Hepatocyte (in vitro differentiated cells): ENCODE measurements around the gene NBR1. TPM values are rescaled to one million over a fixed set of nuclear protein-coding genes. Genes with fewer than 3 reads are reported as not detected.
"Not testable (repeated sequence)": the region's sequence is repeated elsewhere in the genome, so short reads cannot be mapped to it uniquely, and the experiment has no call there.

Source experiments
- DNase-seq: peaks from one replicate; pipeline ENCODE4 v3.0.0-alpha.2; 2016; ENCODE audit warnings: low spot score
- H2AFZ ChIP-seq: fragments of 200-600 bp; sonication (generic); 2 replicates; pipeline ENCODE4 v1.6.0; 2016; ENCODE audit warnings: antibody characterized with exemption, mild to moderate bottlenecking
- H3K27ac ChIP-seq: fragments of 200-600 bp; sonication (generic); 2 replicates; pipeline ENCODE4 v1.5.1; 2016; ENCODE audit warnings: mild to moderate bottlenecking
- H3K27me3 ChIP-seq: fragments of 200-600 bp; sonication (generic); 2 replicates; pipeline ENCODE4 v1.6.1; 2016
- H3K36me3 ChIP-seq: fragments of 200-600 bp; sonication (generic); replicated peaks from 2 replicates; pipeline ENCODE4 v1.5.1; 2016; ENCODE audit warnings: low read depth; ENCODE audit not compliant: insufficient read depth
- H3K4me1 ChIP-seq: fragments of 200-600 bp; sonication (generic); 2 replicates; pipeline ENCODE4 v1.5.1; 2016; ENCODE audit warnings: mild to moderate bottlenecking, moderate library complexity; ENCODE audit not compliant: insufficient read depth
- H3K4me2 ChIP-seq: fragments of 200-600 bp; sonication (generic); 2 replicates; pipeline ENCODE4 v1.6.0; 2016
- H3K4me3 ChIP-seq: fragments of 200-600 bp; sonication (generic); 2 replicates; pipeline ENCODE4 v1.5.1; 2016; ENCODE audit warnings: mild to moderate bottlenecking
- H3K79me2 ChIP-seq: fragments of 200-600 bp; sonication (generic); 2 replicates; pipeline ENCODE4 v1.6.0; 2017; ENCODE audit warnings: mild to moderate bottlenecking
- H3K9me2 ChIP-seq: fragments of 200-600 bp; sonication (generic); replicated peaks from 2 replicates; pipeline ENCODE4 v1.6.0; 2017; ENCODE audit warnings: mild to moderate bottlenecking; ENCODE audit not compliant: insufficient read depth
- H3K9me3 ChIP-seq: fragments of 200-600 bp; sonication (generic); 2 replicates; pipeline ENCODE4 v1.5.1; 2016; ENCODE audit warnings: low read depth, mild to moderate bottlenecking
- H4K20me1 ChIP-seq: fragments of 200-600 bp; sonication (generic); 2 replicates; pipeline ENCODE4 v1.6.0; 2016; ENCODE audit warnings: mild to moderate bottlenecking; ENCODE audit not compliant: insufficient read depth, poor library complexity, severe bottlenecking
- EZH2 ChIP-seq: fragments of 200-600 bp; sonication (generic); IDR thresholded peaks from 2 replicates; pipeline ENCODE4 v1.6.1; 2016; ENCODE audit warnings: antibody characterized with exemption, mild to moderate bottlenecking, borderline replicate concordance
- EZH2phosphoT487 ChIP-seq: fragments of 200-600 bp; sonication (generic); IDR thresholded peaks from one replicate; pipeline ENCODE4 v1.6.1; 2018; ENCODE audit warnings: antibody characterized with exemption, mild to moderate bottlenecking, low read depth, moderate library complexity; ENCODE audit not compliant: unreplicated experiment, severe bottlenecking
- WGBS: methylation state at CpG from one replicate; pipeline ENCODE4 v1.1.6; 2016; ENCODE audit warnings: low lambda C conversion rate; ENCODE audit errors: missing lambda C conversion rate; 5-methylcytosine and 5-hydroxymethylcytosine counted together
- polyA plus RNA-seq: library from polyadenylated mRNA; unstranded; fragments of >200 nt; fragmentation: Nextera tagmentation; extraction: Ambion mirVana; gene quantifications from 2 replicates; pipeline ENCODE4 v1.2.1, GENCODE V29; 2016
- total RNA-seq: library from RNA; depleted of rRNA; stranded (reverse); fragments of >200 nt; gene quantifications from 2 replicates; pipeline ENCODE4 v1.2.3, GENCODE V29; 2014
- TF ChIP-seq, protein P1 (sequence below): fragments of 200-600 bp; sonication (generic); IDR thresholded peaks from 2 replicates; pipeline ENCODE4 v1.5.1; 2016; ENCODE audit warnings: antibody characterized with exemption, mild to moderate bottlenecking; ENCODE audit not compliant: poor library complexity

The NBR1 gene
- total and polyA plus RNA-seq, 2 experiments from 2014 or later: 37.7 to 82.4 TPM

DNA sequence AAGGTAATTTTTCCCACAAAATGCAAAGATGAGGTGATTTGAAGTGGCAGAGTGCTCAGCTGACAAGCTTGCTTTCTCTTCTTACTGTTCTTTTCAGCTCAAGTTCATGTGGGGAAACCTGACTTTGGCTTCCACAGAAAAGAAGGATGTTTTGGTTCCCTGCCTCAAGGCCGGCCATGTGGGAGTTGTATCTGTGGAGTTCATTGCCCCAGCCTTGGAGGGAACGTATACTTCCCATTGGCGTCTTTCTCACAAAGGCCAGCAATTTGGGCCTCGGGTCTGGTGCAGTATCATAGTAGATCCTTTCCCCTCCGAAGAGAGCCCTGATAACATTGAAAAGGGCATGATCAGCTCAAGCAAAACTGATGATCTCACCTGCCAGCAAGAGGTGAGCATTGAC is 22.2 kb downstream of the NBR1 start:
- no peaks in the 10 kb centered on the region for H3K27me3 ChIP-seq

GRCh38 chr17:43199633-43200032 is 28.6 kb downstream of the NBR1 start:
- no peak overlapping the region for H3K27ac ChIP-seq
- no peaks in the 10 kb centered on the region for H3K27me3 ChIP-seq
- peaks cover 12% of the 10 kb centered on the region for H3K36me3 ChIP-seq
- 94% methylated on average over 2 of the region's 2 CpGs for WGBS
- H3K9me2 ChIP-seq: no peaks in the 10 kb centered on the region
- no peaks in the 10 kb centered on the region for H3K9me3 ChIP-seq
- TF ChIP-seq, protein P1, sequence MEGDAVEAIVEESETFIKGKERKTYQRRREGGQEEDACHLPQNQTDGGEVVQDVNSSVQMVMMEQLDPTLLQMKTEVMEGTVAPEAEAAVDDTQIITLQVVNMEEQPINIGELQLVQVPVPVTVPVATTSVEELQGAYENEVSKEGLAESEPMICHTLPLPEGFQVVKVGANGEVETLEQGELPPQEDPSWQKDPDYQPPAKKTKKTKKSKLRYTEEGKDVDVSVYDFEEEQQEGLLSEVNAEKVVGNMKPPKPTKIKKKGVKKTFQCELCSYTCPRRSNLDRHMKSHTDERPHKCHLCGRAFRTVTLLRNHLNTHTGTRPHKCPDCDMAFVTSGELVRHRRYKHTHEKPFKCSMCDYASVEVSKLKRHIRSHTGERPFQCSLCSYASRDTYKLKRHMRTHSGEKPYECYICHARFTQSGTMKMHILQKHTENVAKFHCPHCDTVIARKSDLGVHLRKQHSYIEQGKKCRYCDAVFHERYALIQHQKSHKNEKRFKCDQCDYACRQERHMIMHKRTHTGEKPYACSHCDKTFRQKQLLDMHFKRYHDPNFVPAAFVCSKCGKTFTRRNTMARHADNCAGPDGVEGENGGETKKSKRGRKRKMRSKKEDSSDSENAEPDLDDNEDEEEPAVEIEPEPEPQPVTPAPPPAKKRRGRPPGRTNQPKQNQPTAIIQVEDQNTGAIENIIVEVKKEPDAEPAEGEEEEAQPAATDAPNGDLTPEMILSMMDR: no peak
- TF ChIP-seq EZH2phosphoT487 (no peak), EZH2 (no peak)
- H3K4me3 ChIP-seq: no peak overlapping the region
- no peaks in the 10 kb centered on the region for H3K4me1 ChIP-seq
- DNase-seq: no peak
- no peak overlapping the region for H3K4me2 ChIP-seq
- H3K79me2 ChIP-seq: no peaks in the 10 kb centered on the region
- H2AFZ ChIP-seq: no peak overlapping the region
- peaks cover 2% of the 10 kb centered on the region for H4K20me1 ChIP-seq

More for the DNA sequence above, 22.2 kb downstream of the NBR1 start:
- H3K36me3 ChIP-seq: peaks cover 19% of the 10 kb centered on the region
- no peak overlapping the region for H2AFZ ChIP-seq
- no peak overlapping the region for H3K4me2 ChIP-seq
- no peak overlapping the region for H3K4me3 ChIP-seq
- no peaks in the 10 kb centered on the region for H4K20me1 ChIP-seq
- no peak for DNase-seq
- no peaks in the 10 kb centered on the region for H3K9me3 ChIP-seq
- H3K4me1 ChIP-seq: no peaks in the 10 kb centered on the region
- no peaks in the 10 kb centered on the region for H3K9me2 ChIP-seq
- no peaks in the 10 kb centered on the region for H3K79me2 ChIP-seq
- TF ChIP-seq, protein P1: no peak
- TF ChIP-seq EZH2: no peak
- no peak for TF ChIP-seq EZH2phosphoT487
- 97% methylated on average over 5 of the region's 5 CpGs for WGBS
- H3K27ac ChIP-seq: no peak overlapping the region

DNA sequence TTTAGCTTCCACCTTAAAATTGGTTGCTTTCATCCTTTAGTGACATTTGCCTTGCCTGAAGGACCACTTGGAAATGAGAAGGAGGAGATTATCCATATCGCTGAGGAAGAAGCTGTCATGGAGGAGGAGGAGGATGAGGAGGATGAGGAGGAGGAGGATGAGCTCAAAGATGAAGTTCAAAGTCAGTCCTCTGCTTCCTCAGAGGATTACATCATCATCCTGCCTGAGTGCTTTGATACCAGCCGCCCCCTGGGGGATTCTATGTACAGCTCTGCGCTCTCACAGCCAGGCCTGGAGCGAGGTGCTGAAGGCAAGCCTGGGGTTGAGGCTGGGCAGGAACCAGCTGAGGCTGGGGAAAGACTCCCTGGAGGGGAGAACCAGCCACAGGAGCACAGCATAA is 29.1 kb downstream of the NBR1 start:
- peaks cover 2% of the 10 kb centered on the region for H4K20me1 ChIP-seq
- H3K27ac ChIP-seq: no peak overlapping the region
- peaks cover 7% of the 10 kb centered on the region for H3K36me3 ChIP-seq
- TF ChIP-seq EZH2 (no peak), EZH2phosphoT487 (no peak)
- TF ChIP-seq, protein P1: no peak
- no peaks in the 10 kb centered on the region for H3K27me3 ChIP-seq
- H3K9me2 ChIP-seq: no peaks in the 10 kb centered on the region
- no peaks in the 10 kb centered on the region for H3K9me3 ChIP-seq
- DNase-seq: no peak
- H3K4me2 ChIP-seq: no peak overlapping the region
- H2AFZ ChIP-seq: no peak overlapping the region
- no peak overlapping the region for H3K4me3 ChIP-seq
- H3K79me2 ChIP-seq: no peaks in the 10 kb centered on the region
- H3K4me1 ChIP-seq: no peaks in the 10 kb centered on the region
- 88% methylated on average over 4 of the region's 4 CpGs for WGBS

DNA sequence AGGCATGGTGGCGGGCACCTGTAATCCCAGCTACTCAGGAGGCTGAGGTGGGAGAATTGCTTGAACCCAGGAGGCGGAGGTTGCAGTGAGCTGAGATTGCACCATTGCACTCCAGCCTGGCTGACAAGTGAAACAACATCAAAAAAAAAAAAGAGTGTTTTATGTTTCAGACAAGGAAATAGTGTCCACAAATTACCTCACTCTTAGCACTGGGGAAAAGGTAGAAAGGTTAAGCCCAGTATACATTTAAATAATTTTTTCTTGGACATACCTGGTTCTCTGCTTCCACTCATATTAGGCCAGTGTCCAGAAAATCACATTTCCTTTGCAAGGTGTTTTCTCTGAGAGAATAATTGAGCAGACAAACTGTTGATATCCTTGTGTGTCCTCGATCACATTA is 32.0 kb downstream of the NBR1 start:
- H3K9me2 ChIP-seq, H2AFZ ChIP-seq, H3K4me2 ChIP-seq, H3K36me3 ChIP-seq, H3K4me3 ChIP-seq, H3K4me1 ChIP-seq, DNase-seq, H3K79me2 ChIP-seq, H4K20me1 ChIP-seq, H3K27me3 ChIP-seq, H3K9me3 ChIP-seq: not testable (repeated sequence)
- 99% methylated on average over 3 of the region's 3 CpGs for WGBS
- peak overlapping the region; percentile 7 for H3K27ac ChIP-seq
